OCI-LY3 (cell line): ENCODE data around the gene HIBADH.

Source experiments
- EZH2phosphoT487 ChIP-seq: fragments of 200-600 bp; shearing (Covaris generic); IDR thresholded peaks from 2 replicates; pipeline ENCODE4 v1.6.1; 2018; ENCODE audit warnings: antibody characterized with exemption, mixed run types, low read depth
- TF ChIP-seq, protein P1 (sequence below): fragments of 200-600, 300-600 bp; sonication (generic); IDR thresholded peaks from 2 replicates; pipeline ENCODE4 v1.5.1; 2014; ENCODE audit warnings: antibody characterized with exemption, low read length, low read depth

GRCh38 chr7:27633062-27633461 lies 29.6 kb downstream of the HIBADH start:
- TF ChIP-seq, protein P1, sequence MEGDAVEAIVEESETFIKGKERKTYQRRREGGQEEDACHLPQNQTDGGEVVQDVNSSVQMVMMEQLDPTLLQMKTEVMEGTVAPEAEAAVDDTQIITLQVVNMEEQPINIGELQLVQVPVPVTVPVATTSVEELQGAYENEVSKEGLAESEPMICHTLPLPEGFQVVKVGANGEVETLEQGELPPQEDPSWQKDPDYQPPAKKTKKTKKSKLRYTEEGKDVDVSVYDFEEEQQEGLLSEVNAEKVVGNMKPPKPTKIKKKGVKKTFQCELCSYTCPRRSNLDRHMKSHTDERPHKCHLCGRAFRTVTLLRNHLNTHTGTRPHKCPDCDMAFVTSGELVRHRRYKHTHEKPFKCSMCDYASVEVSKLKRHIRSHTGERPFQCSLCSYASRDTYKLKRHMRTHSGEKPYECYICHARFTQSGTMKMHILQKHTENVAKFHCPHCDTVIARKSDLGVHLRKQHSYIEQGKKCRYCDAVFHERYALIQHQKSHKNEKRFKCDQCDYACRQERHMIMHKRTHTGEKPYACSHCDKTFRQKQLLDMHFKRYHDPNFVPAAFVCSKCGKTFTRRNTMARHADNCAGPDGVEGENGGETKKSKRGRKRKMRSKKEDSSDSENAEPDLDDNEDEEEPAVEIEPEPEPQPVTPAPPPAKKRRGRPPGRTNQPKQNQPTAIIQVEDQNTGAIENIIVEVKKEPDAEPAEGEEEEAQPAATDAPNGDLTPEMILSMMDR = no peak
- no peak for TF ChIP-seq EZH2phosphoT487
